Measurements from ENCODE around the gene XXYLT1.

DNA sequence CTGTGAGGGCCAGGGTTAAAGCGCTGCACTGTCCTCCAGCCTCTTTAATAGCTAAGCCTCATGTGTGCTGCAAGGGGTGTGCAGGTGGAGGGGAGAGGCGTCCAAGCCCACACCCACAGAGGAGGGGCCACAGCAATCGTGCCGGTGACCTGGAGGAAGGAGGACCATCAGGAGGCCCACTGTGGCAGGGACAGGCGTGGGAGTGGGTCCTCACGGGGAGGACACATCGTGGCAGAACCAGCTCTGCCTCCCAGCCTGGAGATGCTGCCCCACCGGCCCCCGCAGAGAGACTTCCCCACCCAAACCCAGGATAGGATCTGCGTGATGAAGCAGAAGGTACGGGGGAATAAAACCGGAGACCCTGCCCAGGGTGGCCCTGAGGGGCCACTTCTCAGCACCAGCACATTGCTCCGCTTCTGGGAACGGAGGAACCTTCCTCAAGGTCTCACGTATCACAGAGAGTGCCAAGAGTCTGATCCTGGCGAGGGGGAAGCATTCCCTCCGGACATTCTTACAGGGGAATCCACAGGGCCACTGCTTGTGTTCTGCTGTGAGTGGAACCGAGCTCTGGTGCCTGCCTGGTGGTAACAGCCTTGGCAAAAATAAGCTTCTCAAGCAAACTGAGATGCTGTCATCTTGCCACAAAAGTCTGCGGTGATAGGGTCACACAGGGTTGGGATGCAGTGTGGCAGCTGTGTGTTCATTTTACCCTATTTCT lies 199.8 kb downstream of the XXYLT1 start:
- TF ChIP-seq, protein P1, sequence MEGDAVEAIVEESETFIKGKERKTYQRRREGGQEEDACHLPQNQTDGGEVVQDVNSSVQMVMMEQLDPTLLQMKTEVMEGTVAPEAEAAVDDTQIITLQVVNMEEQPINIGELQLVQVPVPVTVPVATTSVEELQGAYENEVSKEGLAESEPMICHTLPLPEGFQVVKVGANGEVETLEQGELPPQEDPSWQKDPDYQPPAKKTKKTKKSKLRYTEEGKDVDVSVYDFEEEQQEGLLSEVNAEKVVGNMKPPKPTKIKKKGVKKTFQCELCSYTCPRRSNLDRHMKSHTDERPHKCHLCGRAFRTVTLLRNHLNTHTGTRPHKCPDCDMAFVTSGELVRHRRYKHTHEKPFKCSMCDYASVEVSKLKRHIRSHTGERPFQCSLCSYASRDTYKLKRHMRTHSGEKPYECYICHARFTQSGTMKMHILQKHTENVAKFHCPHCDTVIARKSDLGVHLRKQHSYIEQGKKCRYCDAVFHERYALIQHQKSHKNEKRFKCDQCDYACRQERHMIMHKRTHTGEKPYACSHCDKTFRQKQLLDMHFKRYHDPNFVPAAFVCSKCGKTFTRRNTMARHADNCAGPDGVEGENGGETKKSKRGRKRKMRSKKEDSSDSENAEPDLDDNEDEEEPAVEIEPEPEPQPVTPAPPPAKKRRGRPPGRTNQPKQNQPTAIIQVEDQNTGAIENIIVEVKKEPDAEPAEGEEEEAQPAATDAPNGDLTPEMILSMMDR (IDR thresholded peaks at IDR 0.05; ENCODE audit: low read length), result no peak
- TF ChIP-seq EZH2 (IDR thresholded peaks at IDR 0.05; ENCODE audit: borderline replicate concordance, low read length), result no peak
